Prostate gland (tissue), 2 donors: ENCODE data around the gene MAP4K5. TPM values are rescaled to one million over a fixed set of nuclear protein-coding genes. Genes with fewer than 3 reads are reported as not detected.

Experiments used
- DNase-seq: peaks from one replicate; pipeline ENCODE4 v3.0.0-alpha.2; 2019; ENCODE audit warnings: low spot score
- H3K27ac ChIP-seq, 2 donors: fragments of 200-600 bp; sonication (generic); 2 replicates each; pipeline ENCODE4 v1.5.1; 2017 to 2019
- H3K27me3 ChIP-seq: fragments of 200-600 bp; sonication (generic); replicated peaks from 2 replicates; pipeline ENCODE4 v1.5.1; 2019; ENCODE audit not compliant: insufficient read depth
- H3K36me3 ChIP-seq, 2 donors: fragments of 200-600 bp; sonication (generic); 1 replicate in 1 of 2; 2 replicates in 1 of 2; pipeline versions ENCODE4 v1.5.1 to v1.8.1; 2017 to 2019
- H3K4me1 ChIP-seq: fragments of 200-600 bp; sonication (generic); replicated peaks from 2 replicates; pipeline ENCODE4 v1.5.1; 2019
- H3K4me3 ChIP-seq, 2 donors: fragments of 200-600 bp; sonication (generic); 2 replicates each; pipeline ENCODE4 v1.5.1; 2017 to 2019
- H3K9me3 ChIP-seq: fragments of 200-600 bp; sonication (generic); 2 replicates; pipeline ENCODE4 v1.5.1; 2017
- CTCF ChIP-seq, 4 experiments: fragments of 200-600 bp in 2 of 4; fragments of 450-650 bp in 2 of 4; sonication (generic) in 2 of 4; IDR thresholded peaks; 1 replicate in 3 of 4; 2 replicates in 1 of 4; pipeline ENCODE4 v1.5.1; 2016 to 2019; ENCODE audit warnings: antibody characterized with exemption in 4 of 4, mild to moderate bottlenecking in 2 of 4, moderate library complexity in 2 of 4
- POLR2A ChIP-seq: fragments of 450-650 bp; IDR thresholded peaks from one replicate; pipeline ENCODE4 v1.6.1; 2016; ENCODE audit warnings: antibody characterized with exemption, mild to moderate bottlenecking
- POLR2AphosphoS5 ChIP-seq: sonication (generic); formaldehyde crosslinking; IDR thresholded peaks from one replicate; pipeline ENCODE4 v1.6.1; 2017; ENCODE audit warnings: antibody characterized with exemption
- WGBS: methylation state at CpG from one replicate; pipeline ENCODE4 v1.1.5; 2018; 5-methylcytosine and 5-hydroxymethylcytosine counted together
- intact Hi-C: fragments of 100-400 bp; cut with DNase I; formaldehyde crosslinking; loops from one replicate; pipeline ENCODE4 v1.14.2; 2022
- total RNA-seq, 2 donors: library from RNA; depleted of rRNA; stranded (reverse); fragments of >200 nt; gene quantifications; one replicate each; pipeline ENCODE4 v1.1.0, GENCODE V29; 2016

The MAP4K5 gene
- total RNA-seq, 2 donors from 2014 or later, result 76.2 to 102 TPM

- WGBS, result 97% methylated on average over 2 of the region's 2 CpGs
- no peak for DNase-seq
- Histone ChIP-seq H3K9me3 (no peaks in the 10 kb centered on the region), H3K27ac (peak overlapping the region in 1 of 2 donors; percentile 83), H3K27me3 (no peaks in the 10 kb centered on the region), H3K4me1 (no peaks in the 10 kb centered on the region), H3K4me3 (no peak overlapping the region), H3K36me3 (no peaks in the 10 kb centered on the region)
- intact Hi-C loops, result loop anchor here (5.0 kb wide), 2 partner anchors 56 to 76 kb away; no protein-coding TSS in a partner anchor
- TF ChIP-seq CTCF (IDR thresholded peaks at IDR 0.05) (no peak), POLR2AphosphoS5 (no peak), POLR2A (no peak)
Observed at GRCh38 chr14:50398189-50398580, 134.2 kb downstream of the MAP4K5 start.

- 19% methylated on average over 9 of the region's 9 CpGs for WGBS
- Histone ChIP-seq H3K4me1 (no peaks in the 10 kb centered on the region), H3K4me3 (peak overlapping the region; percentile 64 to 68), H3K27me3 (no peaks in the 10 kb centered on the region), H3K36me3 (no peaks in the 10 kb centered on the region), H3K27ac (peak overlapping the region; percentile 78 to 83), H3K9me3 (no peaks in the 10 kb centered on the region)
- TF ChIP-seq POLR2AphosphoS5 (peak; percentile 22), POLR2A (no peak), CTCF (IDR thresholded peaks at IDR 0.05) (no peak)
- intact Hi-C loops, result loop anchor here (2.0 to 5.0 kb wide), 3 partner anchors 55 to 133 kb away; no protein-coding TSS in a partner anchor
- peak; percentile 31 for DNase-seq
Observed at GRCh38 chr14:50397390-50398188, 134.8 kb downstream of the MAP4K5 start.

GRCh38 chr14:50396631-50397389 lies 135.6 kb downstream of the MAP4K5 start, which contains the start of gene CDKL1:
Gene CDKL1 (minus strand): TSS chr14:50396881. CDS start chr14:50395868, 1,013 bp downstream.
- Histone ChIP-seq H3K9me3 (no peaks in the 10 kb centered on the region), H3K27ac (peak within 1 kb of the TSS; percentile 78 to 83), H3K36me3 (no peaks in the 10 kb centered on the region), H3K27me3 (no peaks in the 10 kb centered on the region), H3K4me3 (peak within 1 kb of the TSS; percentile 64 to 68), H3K4me1 (no peaks in the 10 kb centered on the region)
- intact Hi-C loops, result loop anchor here (2.0 to 5.0 kb wide), 3 partner anchors 55 to 134 kb away; no protein-coding TSS in a partner anchor
- DNase-seq, result peak; percentile 43
- WGBS, result under 1% methylated on average over 72 of the region's 77 CpGs
- TF ChIP-seq POLR2A (peak; percentile 11), POLR2AphosphoS5 (no peak), CTCF (IDR thresholded peaks at IDR 0.05) (no peak)

- TF ChIP-seq POLR2AphosphoS5 (no peak), POLR2A (no peak), CTCF (IDR thresholded peaks at IDR 0.05) (no peak)
- H3K9me3 ChIP-seq, result no peaks in the 10 kb centered on the region
- no peaks in the 10 kb centered on the region for H3K4me1 ChIP-seq
- intact Hi-C loops, result loop anchor here (5.0 kb wide), 2 partner anchors 53 to 73 kb away; no protein-coding TSS in a partner anchor
- peak overlapping the region; percentile 64 to 68 for H3K4me3 ChIP-seq
- H3K36me3 ChIP-seq, result no peaks in the 10 kb centered on the region
- DNase-seq, result no peak
- peak overlapping the region; percentile 78 to 83 for H3K27ac ChIP-seq
- H3K27me3 ChIP-seq, result no peaks in the 10 kb centered on the region
- WGBS, result 60% methylated on average over 5 of the region's 5 CpGs
Observed at GRCh38 chr14:50395448-50395847, 136.9 kb downstream of the MAP4K5 start.
